Psoas muscle (tissue), 8 donors: ENCODE data around the gene VANGL1. TPM values are rescaled to one million over a fixed set of nuclear protein-coding genes. Genes with fewer than 3 reads are reported as not detected.
A peak's percentile ranks its signal among the peaks of the same experiment; 100 is the strongest.

Experiments
- ATAC-seq, 4 donors: fragments of 200-7000 bp; cut with Tn5 transposase; one replicate each; pipeline ENCODE4 v1.9.1; 2020; ENCODE audit warnings: moderate library complexity in 3 of 4, mild to moderate bottlenecking in 2 of 4
- DNase-seq, 2 donors: peaks; one replicate each; pipeline ENCODE4 v3.0.0-alpha.2; 2020
- H3K27ac ChIP-seq: fragments of 200-600 bp; one replicate; pipeline ENCODE4 v1.8.0; 2022
- H3K27me3 ChIP-seq, 3 donors: fragments of 200-600 bp in 1 of 3; one replicate each; pipeline versions ENCODE4 v1.6.1 to v1.8.0; 2013 to 2022; ENCODE audit warnings: low read length in 2 of 3, mild to moderate bottlenecking in 2 of 3, moderate library complexity in 1 of 3; ENCODE audit not compliant: insufficient read depth in 3 of 3
- H3K36me3 ChIP-seq, 2 donors: fragments of 200-600 bp in 1 of 2; one replicate each; pipeline versions ENCODE4 v1.6.1 to v1.8.0; 2013 to 2022; ENCODE audit warnings: low read depth in 1 of 2, mild to moderate bottlenecking in 1 of 2, moderate library complexity in 1 of 2; ENCODE audit not compliant: insufficient read depth in 1 of 2
- H3K4me1 ChIP-seq: fragments of 200-600 bp; one replicate; pipeline ENCODE4 v1.8.0; 2022
- H3K4me3 ChIP-seq: fragments of 200-600 bp; one replicate; pipeline ENCODE4 v1.8.0; 2022; ENCODE audit warnings: mild to moderate bottlenecking
- H3K9me3 ChIP-seq: fragments of 200-600 bp; one replicate; pipeline ENCODE4 v1.8.0; 2022
- WGBS, 3 donors: extraction: QIAGEN DNeasy Blood & Tissue Kit; methylation state at CpG; one replicate each; pipeline versions ENCODE4 v1.1.6 to v1.1.7; 2013; 5-methylcytosine and 5-hydroxymethylcytosine counted together
- intact Hi-C, 2 donors: fragments of 100-400 bp; cut with DNase I; formaldehyde crosslinking; loops; one replicate each; pipeline versions ENCODE4 v1.11.0 to v1.14.2; 2022
- polyA plus RNA-seq, 3 donors: library from polyadenylated mRNA; stranded (reverse); fragments of 200-250 nt; gene quantifications; one replicate each; pipeline ENCODE4 v1.2.3, GENCODE V29; 2013
- total RNA-seq, 4 donors: library from RNA; stranded (reverse); fragmentation: NEBNext Ultra II Directional in 2 of 4; extraction: Animal tissue kit (Norgen Biotek cat#: 25700) in 2 of 4; gene quantifications; one replicate each; pipeline versions ENCODE4 v1.2.1 to v1.2.4, GENCODE V29; 2021 to 2023
- TF ChIP-seq, protein P1 (sequence below): fragments of 200-600 bp; IDR thresholded peaks from one replicate; pipeline ENCODE4 v1.8.0; 2022; ENCODE audit warnings: antibody characterized with exemption
- donor health status: healthy with polysubstance abuse.
- donor health status: DM: no; HTN: no; CAD: no; lungs with moderate emphysema.
- donor health status: Bipolar disorder and iron deficiency.
- donor health status: healthy.
- donor health status: DM: yes; HTN: yes; CAD: no.
- donor health status: DM: no; HTN: no; CAD: no.
- donor health status: DM: no; HTN: no; CAD: no.
- donor health status: DM: yes; HTN: yes; CAD: no.

The VANGL1 gene
- total and polyA plus RNA-seq, 7 donors, result 0.48 to 2.4 (median 1.2) TPM

DNA sequence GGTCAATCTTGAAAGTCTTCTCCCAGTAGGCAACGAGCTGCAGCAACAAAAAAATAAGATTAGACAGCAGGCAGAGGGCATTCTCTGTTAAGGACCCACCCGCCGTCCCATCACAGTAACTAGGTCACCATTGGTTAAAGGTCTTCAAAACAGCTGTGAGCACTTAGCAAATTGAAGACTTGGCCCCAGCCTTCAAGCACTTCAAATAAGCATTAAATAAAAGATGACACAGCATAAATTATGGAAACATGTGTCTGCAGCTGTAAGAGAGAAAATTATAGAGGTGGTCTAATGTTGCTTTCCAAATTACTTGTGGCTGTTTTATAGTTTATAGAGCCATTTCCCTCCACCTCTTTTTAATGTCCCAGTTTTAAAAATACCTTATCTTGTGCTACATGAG, 61.2 kb downstream of the VANGL1 start:
- DNase-seq, result no peak
- Histone ChIP-seq H3K9me3 (no peaks in the 10 kb centered on the region), H3K27me3 (no peaks in the 10 kb centered on the region), H3K4me1 (no peaks in the 10 kb centered on the region), H3K36me3 (peaks cover 0 to 57% of the 10 kb centered on the region in 2 donors), H3K4me3 (no peak overlapping the region), H3K27ac (no peak overlapping the region)
- no peak for ATAC-seq
- intact Hi-C loops, result no loop called here
- 54 to 63% (median 60%) methylated on average over 3 of the region's 3 CpGs for WGBS, 3 donors
- TF ChIP-seq, protein P1, sequence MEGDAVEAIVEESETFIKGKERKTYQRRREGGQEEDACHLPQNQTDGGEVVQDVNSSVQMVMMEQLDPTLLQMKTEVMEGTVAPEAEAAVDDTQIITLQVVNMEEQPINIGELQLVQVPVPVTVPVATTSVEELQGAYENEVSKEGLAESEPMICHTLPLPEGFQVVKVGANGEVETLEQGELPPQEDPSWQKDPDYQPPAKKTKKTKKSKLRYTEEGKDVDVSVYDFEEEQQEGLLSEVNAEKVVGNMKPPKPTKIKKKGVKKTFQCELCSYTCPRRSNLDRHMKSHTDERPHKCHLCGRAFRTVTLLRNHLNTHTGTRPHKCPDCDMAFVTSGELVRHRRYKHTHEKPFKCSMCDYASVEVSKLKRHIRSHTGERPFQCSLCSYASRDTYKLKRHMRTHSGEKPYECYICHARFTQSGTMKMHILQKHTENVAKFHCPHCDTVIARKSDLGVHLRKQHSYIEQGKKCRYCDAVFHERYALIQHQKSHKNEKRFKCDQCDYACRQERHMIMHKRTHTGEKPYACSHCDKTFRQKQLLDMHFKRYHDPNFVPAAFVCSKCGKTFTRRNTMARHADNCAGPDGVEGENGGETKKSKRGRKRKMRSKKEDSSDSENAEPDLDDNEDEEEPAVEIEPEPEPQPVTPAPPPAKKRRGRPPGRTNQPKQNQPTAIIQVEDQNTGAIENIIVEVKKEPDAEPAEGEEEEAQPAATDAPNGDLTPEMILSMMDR, result no peak

DNA sequence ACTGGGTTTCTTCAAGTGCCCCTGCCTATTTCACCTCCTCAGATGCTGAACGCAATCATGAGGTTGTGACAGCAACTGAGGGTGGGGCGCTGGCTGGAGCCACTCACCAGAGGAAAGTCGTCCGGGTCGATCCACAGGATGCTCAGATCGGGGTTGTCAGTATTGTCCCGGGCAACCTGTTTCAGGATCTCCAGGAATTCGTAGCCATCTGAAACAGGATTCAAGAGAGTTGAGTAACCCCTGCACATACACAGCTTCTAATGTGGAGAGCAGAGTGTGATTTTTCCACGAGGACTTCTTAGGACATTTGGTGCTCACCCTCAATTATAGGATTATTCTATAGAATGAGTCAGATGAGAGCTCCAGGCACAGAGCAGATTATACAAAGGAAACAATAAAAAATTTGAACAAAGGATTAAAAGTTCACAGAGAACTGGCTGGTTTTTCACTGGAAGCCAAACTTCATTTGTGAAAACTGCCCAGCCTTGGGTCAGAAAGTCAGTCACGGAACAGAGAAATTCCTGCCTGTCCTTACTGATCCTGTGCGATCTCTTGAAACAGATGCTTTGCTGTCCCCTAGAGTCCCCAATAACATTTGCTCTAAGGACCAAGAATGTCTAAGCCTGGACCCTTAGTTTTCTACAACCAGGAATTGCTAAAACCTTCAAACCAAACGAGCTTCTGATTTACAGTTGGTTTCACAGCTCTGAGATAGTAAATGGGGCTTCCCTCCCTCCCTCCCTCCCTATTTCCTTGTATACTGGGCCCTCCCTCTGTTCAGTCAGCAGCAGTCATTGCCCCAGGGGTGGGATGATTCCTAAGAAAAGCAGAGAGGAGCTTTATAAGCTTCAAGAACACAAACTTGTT, 63.5 kb downstream of the VANGL1 start:
- TF ChIP-seq, protein P1, result no peak
- H3K9me3 ChIP-seq, result no peaks in the 10 kb centered on the region
- intact Hi-C loops, result loop anchor here in 1 of 2 donors (5.0 kb wide), 1 partner anchor 158 kb away; no protein-coding TSS in a partner anchor
- H3K4me1 ChIP-seq, result no peaks in the 10 kb centered on the region
- DNase-seq (no peak), ATAC-seq (no peak)
- WGBS, 3 donors, result 79 to 87% (median 86%) methylated on average over 12 of the region's 12 CpGs
- H3K36me3 ChIP-seq, result peaks cover 0 to 53% of the 10 kb centered on the region in 2 donors
- no peak overlapping the region for H3K27ac ChIP-seq
- no peak overlapping the region for H3K4me3 ChIP-seq
- no peaks in the 10 kb centered on the region for H3K27me3 ChIP-seq

DNA sequence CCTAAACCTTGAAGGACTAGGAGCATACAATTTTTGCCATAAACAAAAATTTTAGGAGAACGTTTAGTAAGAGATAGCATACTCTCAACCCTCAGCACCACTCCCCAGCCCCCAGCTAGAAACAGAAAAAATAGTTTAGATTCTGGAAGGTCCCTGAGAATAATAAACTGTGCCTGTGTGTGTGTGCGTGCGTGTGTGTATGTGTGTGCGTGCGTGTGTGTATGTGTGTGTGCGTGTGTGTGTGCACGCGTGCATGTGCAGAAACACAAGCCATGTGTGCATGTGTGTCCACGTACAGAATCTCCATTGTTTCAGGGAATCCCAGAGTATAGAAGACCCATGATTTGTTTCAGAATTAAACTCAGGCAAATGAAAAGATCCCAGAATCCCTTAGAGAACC, 64.2 kb downstream of the VANGL1 start:
- Histone ChIP-seq H3K36me3 (peaks cover 0 to 51% of the 10 kb centered on the region in 2 donors), H3K27ac (no peak overlapping the region), H3K9me3 (no peaks in the 10 kb centered on the region), H3K4me1 (no peaks in the 10 kb centered on the region), H3K4me3 (no peak overlapping the region), H3K27me3 (no peaks in the 10 kb centered on the region)
- DNase-seq (no peak), ATAC-seq (no peak)
- 91 to 94% (median 93%) methylated on average over 9 of the region's 9 CpGs for WGBS, 3 donors
- intact Hi-C loops, result loop anchor here (2.0 to 5.0 kb wide), 2 partner anchors 97 to 159 kb away; no protein-coding TSS in a partner anchor
- TF ChIP-seq, protein P1, result no peak

DNA sequence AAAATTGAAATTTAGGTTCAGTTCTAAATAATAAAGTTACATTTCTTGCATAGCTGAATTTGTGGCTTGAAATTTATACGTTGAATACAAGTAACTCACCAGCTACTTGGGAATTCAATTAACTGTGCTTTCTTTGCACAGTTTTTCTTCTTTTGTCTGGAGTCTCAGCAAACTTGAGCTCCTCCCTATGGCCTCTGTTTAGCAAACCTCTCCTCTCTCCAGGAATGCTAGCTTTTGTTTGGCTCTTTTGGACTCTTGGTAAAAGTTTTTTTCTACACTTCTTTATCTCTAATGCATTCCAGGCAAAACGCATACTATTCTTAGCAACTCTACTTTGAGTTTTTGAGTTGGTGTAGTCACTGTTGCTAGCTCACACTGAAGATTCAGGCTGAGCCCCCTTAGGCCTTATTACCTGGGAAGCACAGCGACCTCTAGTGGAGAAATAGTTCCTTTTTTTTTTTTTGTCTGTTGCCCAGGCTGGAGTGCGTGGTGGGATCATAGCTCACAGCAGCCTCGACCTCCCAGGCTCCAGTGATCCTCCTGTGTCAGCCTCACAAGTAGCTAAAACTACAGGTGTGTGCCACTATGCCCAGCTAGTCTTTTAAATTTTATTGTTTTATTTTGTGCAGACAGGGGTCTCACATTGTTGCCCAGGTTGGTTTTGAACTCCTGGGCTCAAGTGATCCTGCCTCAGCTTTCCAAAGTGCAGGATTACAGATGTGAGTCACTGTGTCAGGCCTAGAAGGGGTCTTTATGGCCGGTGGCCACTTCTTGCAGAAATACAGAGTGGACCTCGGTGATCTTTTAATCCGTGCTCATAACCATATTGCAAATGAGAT, 65.0 kb downstream of the VANGL1 start:
- WGBS, 3 donors, result 52 to 63% (median 58%) methylated on average over 8 of the region's 8 CpGs
- Histone ChIP-seq H3K27me3 (no peaks in the 10 kb centered on the region), H3K4me3 (no peak overlapping the region), H3K36me3 (peaks cover 0 to 43% of the 10 kb centered on the region in 2 donors), H3K4me1 (no peaks in the 10 kb centered on the region), H3K9me3 (no peaks in the 10 kb centered on the region), H3K27ac (no peak overlapping the region)
- no peak for DNase-seq
- TF ChIP-seq, protein P1, result peak; percentile 75
- intact Hi-C loops, result loop anchor here (2.0 to 5.0 kb wide), 2 partner anchors 98 to 160 kb away; no protein-coding TSS in a partner anchor
- ATAC-seq, result peak in 3 of 4 donors; percentile 43 to 67 (median 55)
